MM.1S (cell line): ENCODE data around the gene SRRM3.
"Not testable (repeated sequence)": the region's sequence is repeated elsewhere in the genome, so short reads cannot be mapped to it uniquely, and the experiment has no call there.

Experiments used
- DNase-seq: peaks from one replicate; pipeline ENCODE4 v3.0.0-alpha.2; 2015
- H2AFZ ChIP-seq: fragments of 300-600 bp; sonication (generic); 2 replicates; pipeline ENCODE4 v1.6.0; 2016; ENCODE audit warnings: antibody characterized with exemption, low read length
- H3F3A ChIP-seq: fragments of 300-600 bp; sonication (generic); 2 replicates; pipeline ENCODE4 v1.6.1; 2016; ENCODE audit warnings: mild to moderate bottlenecking, antibody characterized with exemption, low read length, moderate library complexity, mixed read lengths; ENCODE audit not compliant: insufficient read depth
- H3K27ac ChIP-seq: fragments of 300-600 bp; sonication (generic); 2 replicates; pipeline ENCODE4 v1.5.1; 2016; ENCODE audit warnings: mild to moderate bottlenecking, low read length
- H3K27me3 ChIP-seq: fragments of 300-600 bp; sonication (generic); replicated peaks from 2 replicates; pipeline ENCODE4 v1.6.0; 2016; ENCODE audit warnings: low read length; ENCODE audit not compliant: insufficient read depth
- H3K36me3 ChIP-seq: fragments of 300-600 bp; sonication (generic); replicated peaks from 2 replicates; pipeline ENCODE4 v1.6.1; 2016; ENCODE audit warnings: mild to moderate bottlenecking, low read length, mixed read lengths; ENCODE audit not compliant: insufficient read depth
- H3K4me1 ChIP-seq: fragments of 300-600 bp; sonication (generic); 2 replicates; pipeline ENCODE4 v1.6.1; 2016; ENCODE audit warnings: low read length, mixed read lengths
- H3K4me2 ChIP-seq: fragments of 300-600 bp; sonication (generic); 2 replicates; pipeline ENCODE4 v1.6.0; 2016; ENCODE audit warnings: low read depth, low read length
- H3K4me3 ChIP-seq: fragments of 300-600 bp; sonication (generic); 2 replicates; pipeline ENCODE4 v1.5.1; 2016; ENCODE audit warnings: low read length, mixed read lengths
- H3K79me2 ChIP-seq: fragments of 300-600 bp; sonication (generic); 2 replicates; pipeline ENCODE4 v1.6.1; 2016; ENCODE audit warnings: mixed run types, low read length, mixed read lengths
- H3K9ac ChIP-seq: fragments of 300-600 bp; sonication (generic); 2 replicates; pipeline ENCODE4 v1.6.1; 2016; ENCODE audit warnings: low read length, mixed read lengths
- H3K9me2 ChIP-seq: fragments of 300-600 bp; sonication (generic); replicated peaks from 2 replicates; pipeline ENCODE4 v1.6.1; 2016; ENCODE audit warnings: mild to moderate bottlenecking, low read length, mixed read lengths; ENCODE audit not compliant: insufficient read depth
- H3K9me3 ChIP-seq: fragments of 300-600 bp; sonication (generic); replicated peaks from 2 replicates; pipeline ENCODE4 v1.6.1; 2016; ENCODE audit warnings: mild to moderate bottlenecking, low read length, mixed read lengths; ENCODE audit not compliant: insufficient read depth
- H4K20me1 ChIP-seq: fragments of 300-600 bp; sonication (generic); 2 replicates; pipeline ENCODE4 v1.6.1; 2016; ENCODE audit warnings: mild to moderate bottlenecking, low read length, moderate library complexity, mixed read lengths; ENCODE audit not compliant: insufficient read depth
- CTCF ChIP-seq: fragments of 300-600 bp; sonication (generic); IDR thresholded peaks from 2 replicates; pipeline ENCODE4 v1.5.1; 2016; ENCODE audit warnings: antibody characterized with exemption, low read length, mixed read lengths
- EZH2 ChIP-seq: fragments of 300-600 bp; sonication (generic); optimal IDR thresholded peaks from 2 replicates; pipeline ENCODE3; 2017; ENCODE audit warnings: low read depth, mild to moderate bottlenecking, antibody characterized with exemption, low read length, mixed read lengths
- EZH2phosphoT487 ChIP-seq: fragments of 300-600 bp; sonication (generic); IDR thresholded peaks from 2 replicates; pipeline ENCODE4 v1.6.1; 2018; ENCODE audit warnings: antibody characterized with exemption, low read length

The SRRM3 gene

GRCh38 chr7:76211216-76211615, 9.5 kb downstream of the SRRM3 start:
- no peaks in the 10 kb centered on the region for H3K9me3 ChIP-seq
- no peak overlapping the region for H3K27ac ChIP-seq
- no peaks in the 10 kb centered on the region for H3K79me2 ChIP-seq
- TF ChIP-seq EZH2 (no peak), CTCF (no peak), EZH2phosphoT487 (no peak)
- H2AFZ ChIP-seq: no peak overlapping the region
- no peaks in the 10 kb centered on the region for H3K4me1 ChIP-seq
- H3F3A ChIP-seq: no peaks in the 10 kb centered on the region
- H3K9ac ChIP-seq: no peak overlapping the region
- H3K4me3 ChIP-seq: no peak overlapping the region
- peaks cover 60% of the 10 kb centered on the region for H3K27me3 ChIP-seq
- no peak for DNase-seq
- H3K4me2 ChIP-seq: no peak overlapping the region
- H3K36me3 ChIP-seq: no peaks in the 10 kb centered on the region
- H3K9me2 ChIP-seq: no peaks in the 10 kb centered on the region
- no peaks in the 10 kb centered on the region for H4K20me1 ChIP-seq

GRCh38 chr7:76215349-76215748, 13.7 kb downstream of the SRRM3 start:
- H3K27me3 ChIP-seq: peaks cover 77% of the 10 kb centered on the region
- not testable (repeated sequence) for H3K27ac ChIP-seq, H3K36me3 ChIP-seq, H3K4me1 ChIP-seq, H2AFZ ChIP-seq, H3K9me3 ChIP-seq, DNase-seq, H3K9ac ChIP-seq, H3K79me2 ChIP-seq, H3K4me3 ChIP-seq, H4K20me1 ChIP-seq, H3K4me2 ChIP-seq, H3K9me2 ChIP-seq, H3F3A ChIP-seq

- no peak for TF ChIP-seq EZH2phosphoT487
- no peak for TF ChIP-seq EZH2
- no peak for TF ChIP-seq CTCF
- Histone ChIP-seq H3K9me2 (no peaks in the 10 kb centered on the region), H2AFZ (no peak overlapping the region), H3K27me3 (peaks cover 77% of the 10 kb centered on the region), H3F3A (no peaks in the 10 kb centered on the region), H4K20me1 (no peaks in the 10 kb centered on the region), H3K36me3 (no peaks in the 10 kb centered on the region), H3K4me3 (no peak overlapping the region), H3K4me2 (no peak overlapping the region), H3K4me1 (no peaks in the 10 kb centered on the region), H3K79me2 (no peaks in the 10 kb centered on the region), H3K27ac (no peak overlapping the region), H3K9me3 (no peaks in the 10 kb centered on the region), H3K9ac (no peak overlapping the region)
- DNase-seq: no peak
Observed at GRCh38 chr7:76216381-76217082, 14.8 kb downstream of the SRRM3 start.

GRCh38 chr7:76217942-76218566, 16.4 kb downstream of the SRRM3 start:
- no peak overlapping the region for H3K27ac ChIP-seq
- no peaks in the 10 kb centered on the region for H3K9me3 ChIP-seq
- no peaks in the 10 kb centered on the region for H4K20me1 ChIP-seq
- H2AFZ ChIP-seq: no peak overlapping the region
- no peak for TF ChIP-seq EZH2
- no peak for TF ChIP-seq EZH2phosphoT487
- no peak for TF ChIP-seq CTCF
- no peak overlapping the region for H3K4me3 ChIP-seq
- no peaks in the 10 kb centered on the region for H3K79me2 ChIP-seq
- peaks cover 80% of the 10 kb centered on the region for H3K27me3 ChIP-seq
- no peak overlapping the region for H3K4me2 ChIP-seq
- no peaks in the 10 kb centered on the region for H3F3A ChIP-seq
- no peak for DNase-seq
- no peaks in the 10 kb centered on the region for H3K36me3 ChIP-seq
- no peak overlapping the region for H3K9ac ChIP-seq
- no peaks in the 10 kb centered on the region for H3K9me2 ChIP-seq
- H3K4me1 ChIP-seq: no peaks in the 10 kb centered on the region
